GM18520 (cell line): ENCODE results near the gene IGF2BP2.
"Not testable (repeated sequence)": the region's sequence is repeated elsewhere in the genome, so short reads cannot be mapped to it uniquely, and the experiment has no call there.

ENCODE experiments used
- ATAC-seq: cut with Tn5 transposase; IDR thresholded peaks from one replicate; pipeline ENCODE4 v1.9.1; 2021; ENCODE audit not compliant: unreplicated experiment

IGF2BP2 gene

GRCh38 chr3:185807445-185808068 is 17.3 kb downstream of the IGF2BP2 start:
- ATAC-seq: no peak

GRCh38 chr3:185798831-185799110 is 26.1 kb downstream of the IGF2BP2 start:
- ATAC-seq: not testable (repeated sequence)

GRCh38 chr3:185797993-185798830 is 26.6 kb downstream of the IGF2BP2 start:
- ATAC-seq: no peak

DNA sequence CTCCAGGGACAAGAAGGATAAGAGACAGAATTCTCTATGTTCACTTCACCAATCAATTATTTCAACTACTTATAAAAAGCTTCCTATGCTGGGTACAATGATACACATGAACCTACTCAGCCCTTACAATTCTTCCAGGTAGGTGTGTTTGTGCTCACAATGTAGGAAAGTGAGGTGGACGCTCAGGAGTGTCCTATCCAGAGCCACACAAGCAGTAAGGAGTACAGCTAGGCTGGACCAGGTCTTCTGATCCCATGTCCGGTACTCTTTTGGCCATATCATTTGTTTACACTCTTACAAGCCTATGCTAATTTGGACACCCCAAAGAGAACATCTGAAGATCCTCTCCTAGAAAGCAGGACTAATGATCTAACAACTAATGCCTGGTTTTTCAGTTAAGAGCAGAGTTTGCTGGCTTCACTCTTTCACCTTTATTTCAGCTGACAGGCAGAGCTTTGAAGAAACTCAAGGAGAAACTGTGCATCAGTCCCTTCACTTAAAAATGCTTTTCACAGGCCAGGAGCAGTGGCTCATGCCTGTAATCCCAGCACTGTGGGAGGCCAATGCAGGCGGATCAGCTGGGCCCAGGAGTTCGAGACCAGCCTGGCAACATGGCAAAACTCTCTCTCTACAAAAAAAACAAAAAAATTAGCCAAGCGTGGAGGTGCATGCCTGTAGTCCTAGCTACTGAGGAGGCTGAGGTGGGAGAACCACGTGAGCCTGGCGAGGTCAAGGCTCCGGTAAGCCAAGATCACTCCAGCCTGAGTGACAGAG is 27.5 kb downstream of the IGF2BP2 start:
- ATAC-seq: no peak

GRCh38 chr3:185796431-185797107 is 28.3 kb downstream of the IGF2BP2 start:
- ATAC-seq: no peak

DNA sequence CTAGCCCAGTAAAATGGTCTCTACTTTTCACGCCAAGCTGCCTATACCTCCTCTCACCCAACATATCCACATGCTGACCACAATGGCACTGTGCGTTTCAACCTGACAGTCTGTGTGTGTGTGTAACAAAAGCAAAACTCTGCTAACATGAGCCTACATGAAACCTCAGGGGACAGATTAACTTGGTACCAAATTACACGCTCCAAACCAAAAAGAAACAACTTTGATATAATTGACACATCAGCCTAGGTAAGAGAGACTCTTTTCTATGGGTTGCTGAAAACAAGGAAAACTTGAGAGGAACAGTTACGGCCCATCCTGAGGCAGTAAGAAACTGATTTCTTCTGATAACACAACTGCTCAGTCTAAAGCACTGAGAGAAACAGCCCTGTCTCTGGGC is 31.5 kb downstream of the IGF2BP2 start:
- no peak for ATAC-seq

DNA sequence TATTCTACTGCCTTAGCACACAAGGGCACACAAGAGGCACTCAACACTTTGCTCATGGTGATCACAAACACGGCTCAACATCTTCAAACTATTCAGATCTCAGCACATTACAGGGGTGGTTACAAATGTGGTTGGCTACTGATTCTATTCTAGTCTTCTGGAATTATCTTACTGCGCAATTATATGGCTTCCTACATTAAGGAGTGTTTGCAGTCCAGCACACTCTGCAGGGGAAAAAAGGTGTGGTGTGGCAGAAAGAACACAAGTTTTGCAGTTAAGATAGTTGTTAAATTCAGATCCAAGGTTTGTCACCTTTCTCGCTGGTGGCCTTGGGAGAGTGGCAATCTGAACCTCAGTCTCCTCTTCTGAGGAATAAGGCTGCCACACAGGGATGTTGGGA is 31.9 kb downstream of the IGF2BP2 start:
- ATAC-seq: no peak

DNA sequence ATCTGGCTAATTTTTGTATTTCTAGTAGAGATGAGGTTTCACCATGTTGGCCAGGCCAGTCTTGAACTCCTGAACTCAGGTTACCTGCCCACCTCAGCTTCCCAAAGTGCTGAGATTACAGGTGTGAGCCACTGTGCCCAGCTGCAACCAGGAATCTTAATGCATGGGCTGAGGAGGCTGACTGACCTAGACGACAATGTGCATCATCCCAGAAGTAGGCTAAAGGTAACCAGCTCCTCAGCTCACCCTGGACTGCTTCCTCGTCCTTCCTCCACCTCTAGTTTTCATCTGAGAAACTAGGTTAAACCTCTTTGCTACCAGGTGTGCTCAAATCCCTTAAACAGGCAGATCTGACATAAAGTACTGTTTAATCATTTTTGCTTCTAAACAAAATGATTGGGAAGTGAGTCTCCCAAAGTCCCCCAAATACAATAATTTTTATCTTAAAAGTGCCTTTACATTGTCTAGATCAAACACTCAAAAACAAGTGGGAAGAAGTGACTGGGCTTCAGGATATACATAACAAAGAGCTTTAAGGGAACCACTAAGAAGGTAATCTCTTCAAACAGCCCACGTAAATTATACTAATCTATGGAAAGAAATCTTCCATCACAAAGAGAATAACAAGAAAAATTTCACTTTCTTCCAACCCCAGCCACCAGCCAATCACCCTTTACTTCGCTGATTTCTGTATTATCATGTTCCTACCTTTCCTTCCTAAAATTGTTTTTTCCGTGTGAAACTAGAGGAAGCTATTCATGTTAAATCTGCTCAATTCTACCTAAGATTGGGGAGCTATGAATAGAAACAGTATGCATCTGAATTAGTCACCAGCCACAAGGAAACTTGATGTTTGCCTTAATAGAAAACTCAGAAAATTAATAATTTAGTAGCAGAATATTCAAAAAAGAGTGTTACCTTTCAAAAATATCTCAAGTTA is 34.7 kb downstream of the IGF2BP2 start:
- ATAC-seq: no peak

DNA sequence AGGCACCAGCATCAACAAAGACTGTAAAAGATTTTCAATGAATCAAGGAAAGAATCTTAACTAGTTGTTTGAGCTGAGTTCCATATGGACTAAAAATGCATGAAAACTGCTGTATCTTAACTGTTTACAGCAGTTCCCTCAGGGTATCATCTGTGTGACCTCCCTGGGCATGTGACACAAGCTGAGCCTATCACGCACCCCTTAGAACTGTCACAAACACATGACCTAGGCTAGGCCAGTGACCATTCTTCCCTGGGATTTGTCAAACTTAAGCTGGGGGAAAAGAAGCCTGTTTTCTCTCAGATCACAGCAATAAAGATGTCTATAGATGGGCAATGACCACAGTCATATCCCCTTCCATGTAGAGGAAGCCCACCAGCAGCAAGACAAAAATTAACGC is 35.7 kb downstream of the IGF2BP2 start:
- ATAC-seq: no peak

DNA sequence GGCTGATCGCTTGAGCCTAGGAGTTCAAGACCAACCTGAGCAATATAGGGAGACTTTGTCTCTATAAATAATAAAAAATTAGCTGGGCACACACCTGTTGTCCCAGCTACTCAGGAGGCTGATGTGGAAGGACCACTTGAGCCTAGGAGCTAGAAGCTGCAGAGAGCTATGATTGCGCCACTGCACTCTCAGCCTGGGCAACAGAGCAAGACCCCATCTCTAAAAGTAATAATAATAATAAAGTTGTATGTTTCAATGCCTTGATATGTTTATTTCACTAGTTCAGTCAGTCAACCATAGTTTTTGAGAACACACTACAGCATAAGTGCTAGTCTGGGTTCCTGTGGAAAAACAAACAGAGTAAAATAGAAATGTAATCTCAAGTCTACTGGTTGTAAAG is 36.5 kb downstream of the IGF2BP2 start:
- no peak for ATAC-seq

- ATAC-seq: no peak
Measured at GRCh38 chr3:185786956-185787877, 37.6 kb downstream of the IGF2BP2 start.

DNA sequence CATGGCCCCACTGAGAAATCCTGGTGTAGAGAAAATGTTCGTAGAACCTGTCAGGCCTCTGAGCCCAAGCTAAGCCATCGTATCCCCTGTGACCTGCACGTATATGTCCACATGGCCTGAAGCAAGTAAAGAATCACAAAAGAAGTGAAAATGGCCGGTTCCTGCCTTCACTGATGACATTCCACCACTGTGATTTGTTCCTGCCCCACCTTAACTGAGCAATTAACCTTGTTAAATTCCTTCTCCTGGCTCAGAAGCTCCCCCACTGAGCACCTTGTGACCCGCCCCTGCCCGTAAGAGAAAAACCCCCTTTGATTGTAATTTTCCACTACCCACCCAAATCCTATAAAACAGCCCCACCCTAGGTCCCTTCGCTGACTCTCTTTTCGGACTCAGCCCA is 38.6 kb downstream of the IGF2BP2 start:
- not testable (repeated sequence) for ATAC-seq

- no peak for ATAC-seq
Measured at GRCh38 chr3:185784317-185784716, 40.5 kb downstream of the IGF2BP2 start.

- ATAC-seq: no peak
Measured at GRCh38 chr3:185781759-185782158, 43.1 kb downstream of the IGF2BP2 start.

DNA sequence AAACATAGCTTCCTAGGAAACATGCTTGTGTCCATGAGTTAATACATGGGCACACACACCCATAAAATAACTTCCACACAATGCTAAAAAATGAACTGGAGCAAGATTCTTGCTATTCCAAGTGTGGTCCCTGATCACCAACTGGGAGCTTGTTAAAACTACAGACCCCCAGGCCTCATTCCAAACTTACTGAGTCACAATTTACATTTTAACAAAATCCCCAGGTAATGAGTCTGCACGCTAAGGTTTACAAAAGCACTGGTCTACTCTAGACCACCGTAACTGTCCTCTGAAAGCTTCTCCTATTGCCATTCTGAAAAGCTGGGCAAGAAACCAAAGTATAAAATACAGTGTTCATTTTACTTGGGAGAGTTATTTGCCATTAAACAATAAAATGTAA is 45.4 kb downstream of the IGF2BP2 start:
- no peak for ATAC-seq

DNA sequence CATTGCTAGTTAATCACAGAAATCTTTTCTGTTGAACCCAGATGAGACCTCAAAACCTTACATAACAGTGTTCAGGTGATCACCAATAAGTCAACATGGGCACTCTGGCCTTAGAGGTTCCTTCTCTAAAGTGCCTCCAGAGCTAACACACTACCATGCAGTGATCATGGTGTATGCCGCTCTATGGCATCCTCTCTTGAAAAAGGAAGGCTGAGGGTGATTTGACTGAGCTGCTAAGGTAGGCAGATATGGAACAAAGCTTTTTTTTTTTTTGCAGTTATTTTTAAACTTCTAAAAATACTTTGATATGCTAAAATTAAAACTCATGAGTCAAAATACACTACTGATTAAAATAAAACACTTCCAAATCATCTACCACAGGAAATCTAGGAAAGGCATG is 46.0 kb downstream of the IGF2BP2 start:
- ATAC-seq: no peak

GRCh38 chr3:185778094-185778493 is 46.7 kb downstream of the IGF2BP2 start:
- ATAC-seq: no peak

DNA sequence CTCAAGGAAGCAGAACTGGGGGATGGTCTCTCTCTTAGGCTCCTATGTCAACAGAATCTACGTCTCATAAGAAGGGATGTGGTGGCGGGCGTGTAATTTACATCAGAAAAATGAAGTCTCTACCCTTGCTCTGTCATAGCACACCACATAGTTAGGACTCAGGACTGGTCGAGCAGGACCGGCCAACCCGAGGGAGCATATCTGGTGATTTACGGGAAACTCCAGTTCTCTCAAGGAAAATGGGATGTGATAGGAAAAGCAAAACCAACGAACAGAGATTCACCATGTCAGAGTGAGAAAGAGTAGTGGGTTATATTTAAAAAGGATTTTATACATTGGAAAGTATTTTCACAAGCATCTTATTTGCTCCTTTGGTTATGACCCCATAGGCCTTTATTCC is 54.7 kb downstream of the IGF2BP2 start:
- ATAC-seq: no peak

GRCh38 chr3:185768578-185768982 is 56.3 kb downstream of the IGF2BP2 start:
- not testable (repeated sequence) for ATAC-seq
